HL-60 (cell line): ENCODE results near the gene TMC8.

ENCODE experiments used
- DNase-seq, 2 experiments: peaks; one replicate each; pipeline ENCODE4 v3.0.0-alpha.2; 2010 to 2020; ENCODE audit warnings: low read depth in 1 of 2, low spot score in 1 of 2
- H3K27ac ChIP-seq: fragments of 250-450 bp; sonication (Bioruptor Pico); replicated peaks from 2 replicates; pipeline ENCODE4 v1.5.1; 2020; ENCODE audit warnings: mild to moderate bottlenecking, moderate library complexity
- H3K27me3 ChIP-seq: fragments of 250-450 bp; sonication (Bioruptor Pico); 2 replicates; pipeline ENCODE4 v1.5.1; 2021; ENCODE audit warnings: mild to moderate bottlenecking, moderate library complexity; ENCODE audit not compliant: insufficient read depth, poor library complexity, severe bottlenecking
- H3K4me3 ChIP-seq: replicated peaks from 2 replicates; pipeline ENCODE4 v1.5.1; 2011; ENCODE audit warnings: mild to moderate bottlenecking, control low read depth, low read length; ENCODE audit not compliant: insufficient read depth
- GABPA ChIP-seq: IDR thresholded peaks from 2 replicates; pipeline ENCODE4 v1.6.1; 2012; ENCODE audit warnings: low read depth
- POLR2AphosphoS5 ChIP-seq: IDR thresholded peaks from 2 replicates; pipeline ENCODE4 v1.6.1; 2012; ENCODE audit warnings: low read depth
- SPI1 ChIP-seq: IDR thresholded peaks from 2 replicates; pipeline ENCODE4 v1.6.1; 2012; ENCODE audit warnings: low read depth, mild to moderate bottlenecking, borderline replicate concordance
- TF ChIP-seq, protein P1 (sequence below): IDR thresholded peaks from 2 replicates; pipeline ENCODE4 v1.6.1; 2012; ENCODE audit warnings: low read depth; ENCODE audit not compliant: insufficient replicate concordance
- TF ChIP-seq, protein P2 (sequence below): IDR thresholded peaks from one replicate; pipeline ENCODE4 v1.5.1; 2011; ENCODE audit warnings: low read length, control low read depth, inconsistent platforms; ENCODE audit not compliant: insufficient read depth

Gene TMC8

DNA sequence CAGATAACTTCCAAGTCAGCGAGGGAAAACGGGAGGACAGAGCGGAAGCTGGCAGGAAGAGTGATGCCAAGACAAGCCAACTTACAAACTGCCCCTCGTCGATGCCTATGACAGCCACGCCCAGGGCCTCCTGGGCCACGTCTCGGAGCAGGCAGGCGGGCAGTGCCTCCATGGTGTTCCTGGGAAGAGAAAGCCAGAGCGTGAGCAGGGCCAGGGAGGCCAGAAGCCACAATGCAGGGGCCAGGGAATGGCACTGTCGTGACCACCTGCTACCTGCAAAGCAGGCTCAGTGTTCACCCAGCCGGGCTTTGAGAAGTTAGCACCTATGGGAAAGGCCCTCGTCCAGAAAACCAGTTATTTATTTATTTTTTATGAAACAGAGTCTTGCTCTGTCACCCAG lies 51.9 kb downstream of the TMC8 start:
- DNase-seq = no peak
- Histone ChIP-seq H3K27me3 (no peaks in the 10 kb centered on the region), H3K27ac (no peak overlapping the region), H3K4me3 (no peak overlapping the region)
- TF ChIP-seq SPI1 (no peak), POLR2AphosphoS5 (no peak), GABPA (no peak)
- TF ChIP-seq, protein P1, sequence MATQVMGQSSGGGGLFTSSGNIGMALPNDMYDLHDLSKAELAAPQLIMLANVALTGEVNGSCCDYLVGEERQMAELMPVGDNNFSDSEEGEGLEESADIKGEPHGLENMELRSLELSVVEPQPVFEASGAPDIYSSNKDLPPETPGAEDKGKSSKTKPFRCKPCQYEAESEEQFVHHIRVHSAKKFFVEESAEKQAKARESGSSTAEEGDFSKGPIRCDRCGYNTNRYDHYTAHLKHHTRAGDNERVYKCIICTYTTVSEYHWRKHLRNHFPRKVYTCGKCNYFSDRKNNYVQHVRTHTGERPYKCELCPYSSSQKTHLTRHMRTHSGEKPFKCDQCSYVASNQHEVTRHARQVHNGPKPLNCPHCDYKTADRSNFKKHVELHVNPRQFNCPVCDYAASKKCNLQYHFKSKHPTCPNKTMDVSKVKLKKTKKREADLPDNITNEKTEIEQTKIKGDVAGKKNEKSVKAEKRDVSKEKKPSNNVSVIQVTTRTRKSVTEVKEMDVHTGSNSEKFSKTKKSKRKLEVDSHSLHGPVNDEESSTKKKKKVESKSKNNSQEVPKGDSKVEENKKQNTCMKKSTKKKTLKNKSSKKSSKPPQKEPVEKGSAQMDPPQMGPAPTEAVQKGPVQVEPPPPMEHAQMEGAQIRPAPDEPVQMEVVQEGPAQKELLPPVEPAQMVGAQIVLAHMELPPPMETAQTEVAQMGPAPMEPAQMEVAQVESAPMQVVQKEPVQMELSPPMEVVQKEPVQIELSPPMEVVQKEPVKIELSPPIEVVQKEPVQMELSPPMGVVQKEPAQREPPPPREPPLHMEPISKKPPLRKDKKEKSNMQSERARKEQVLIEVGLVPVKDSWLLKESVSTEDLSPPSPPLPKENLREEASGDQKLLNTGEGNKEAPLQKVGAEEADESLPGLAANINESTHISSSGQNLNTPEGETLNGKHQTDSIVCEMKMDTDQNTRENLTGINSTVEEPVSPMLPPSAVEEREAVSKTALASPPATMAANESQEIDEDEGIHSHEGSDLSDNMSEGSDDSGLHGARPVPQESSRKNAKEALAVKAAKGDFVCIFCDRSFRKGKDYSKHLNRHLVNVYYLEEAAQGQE = no peak
- TF ChIP-seq, protein P2, sequence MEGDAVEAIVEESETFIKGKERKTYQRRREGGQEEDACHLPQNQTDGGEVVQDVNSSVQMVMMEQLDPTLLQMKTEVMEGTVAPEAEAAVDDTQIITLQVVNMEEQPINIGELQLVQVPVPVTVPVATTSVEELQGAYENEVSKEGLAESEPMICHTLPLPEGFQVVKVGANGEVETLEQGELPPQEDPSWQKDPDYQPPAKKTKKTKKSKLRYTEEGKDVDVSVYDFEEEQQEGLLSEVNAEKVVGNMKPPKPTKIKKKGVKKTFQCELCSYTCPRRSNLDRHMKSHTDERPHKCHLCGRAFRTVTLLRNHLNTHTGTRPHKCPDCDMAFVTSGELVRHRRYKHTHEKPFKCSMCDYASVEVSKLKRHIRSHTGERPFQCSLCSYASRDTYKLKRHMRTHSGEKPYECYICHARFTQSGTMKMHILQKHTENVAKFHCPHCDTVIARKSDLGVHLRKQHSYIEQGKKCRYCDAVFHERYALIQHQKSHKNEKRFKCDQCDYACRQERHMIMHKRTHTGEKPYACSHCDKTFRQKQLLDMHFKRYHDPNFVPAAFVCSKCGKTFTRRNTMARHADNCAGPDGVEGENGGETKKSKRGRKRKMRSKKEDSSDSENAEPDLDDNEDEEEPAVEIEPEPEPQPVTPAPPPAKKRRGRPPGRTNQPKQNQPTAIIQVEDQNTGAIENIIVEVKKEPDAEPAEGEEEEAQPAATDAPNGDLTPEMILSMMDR = no peak

DNA sequence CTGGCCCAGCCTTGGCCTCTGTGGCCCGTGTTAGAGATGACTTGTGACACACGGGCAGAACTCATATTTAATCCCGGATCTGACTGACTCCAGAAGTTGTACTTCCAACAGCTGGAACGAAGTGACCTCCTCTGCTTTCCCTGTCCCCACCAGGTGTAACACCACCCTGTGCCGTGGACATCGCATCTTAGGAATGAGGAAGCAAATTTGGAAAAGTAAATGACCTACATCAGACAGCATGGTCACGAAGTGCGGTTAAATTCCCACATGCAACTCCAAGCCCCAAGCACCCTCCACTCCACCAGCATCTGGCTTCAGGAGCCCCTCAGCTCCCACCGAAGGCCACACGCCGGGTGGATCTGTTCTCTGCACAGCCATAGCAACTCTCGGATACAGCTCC lies 53.3 kb downstream of the TMC8 start:
- Histone ChIP-seq H3K27ac (no peak overlapping the region), H3K4me3 (no peak overlapping the region), H3K27me3 (no peaks in the 10 kb centered on the region)
- no peak for DNase-seq
- TF ChIP-seq, protein P1 = no peak
- TF ChIP-seq POLR2AphosphoS5 (no peak), SPI1 (no peak)
- TF ChIP-seq, protein P2 = no peak

DNA sequence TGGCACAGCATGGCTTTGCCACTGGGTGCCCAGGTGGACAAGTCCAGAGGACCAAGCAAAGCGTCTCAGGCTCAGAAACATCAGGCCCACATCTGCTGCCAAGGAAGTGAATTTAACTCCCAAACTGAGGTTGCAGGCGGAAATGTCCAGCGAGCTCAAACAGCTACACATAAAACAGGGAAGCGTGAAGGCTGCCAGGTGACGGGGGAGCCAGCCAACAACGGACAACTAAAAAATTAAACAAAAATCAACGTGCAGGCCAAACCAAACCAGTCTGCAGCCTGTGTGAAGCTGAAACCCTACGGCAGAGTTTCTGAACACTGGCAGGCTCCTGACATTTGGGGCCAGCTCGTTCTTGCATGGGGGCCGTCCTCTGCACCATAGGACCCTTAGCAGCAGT lies 53.8 kb downstream of the TMC8 start:
- Histone ChIP-seq H3K27me3 (no peaks in the 10 kb centered on the region), H3K4me3 (no peak overlapping the region), H3K27ac (no peak overlapping the region)
- TF ChIP-seq, protein P1 = no peak
- TF ChIP-seq, protein P2 = no peak
- TF ChIP-seq GABPA (no peak), SPI1 (no peak), POLR2AphosphoS5 (no peak)
- DNase-seq = no peak
